PC-9 (cell line): ENCODE data around the gene SASH3. TPM values are rescaled to one million over a fixed set of nuclear protein-coding genes. Genes with fewer than 3 reads are reported as not detected.

ENCODE experiments used
- BruUV-seq: library from RNA; stranded (reverse); fragments of 400-500 nt; replicated peaks from 2 replicates; lab custom pipeline; 2021; lab: Mats Ljungman, UMichigan
- CTCF ChIA-PET: fragments of 300-600 bp; sonication (Branson Sonifier 250); formaldehyde crosslinking; loops from one replicate; lab custom pipeline; 2022; ENCODE audit warnings: antibody characterized with exemption; lab: Charles Lee
- POLR2A ChIA-PET: fragments of 300-600 bp; sonication (Branson Sonifier 250); formaldehyde crosslinking; loops from one replicate; lab custom pipeline; 2022; ENCODE audit warnings: antibody characterized with exemption; ENCODE audit not compliant: unreplicated experiment; lab: Charles Lee
- DNase-seq, 2 experiments: peaks; one replicate each; pipeline versions ENCODE4 v3.0.0 to v3.0.0-alpha.2; 2015 to 2022; ENCODE audit warnings: mixed read lengths in 1 of 2
- H2AFZ ChIP-seq: fragments of 200-600 bp; sonication (generic); 2 replicates; pipeline ENCODE4 v1.8.1; 2017; ENCODE audit warnings: antibody characterized with exemption
- H3F3A ChIP-seq: fragments of 200-600 bp; sonication (generic); 2 replicates; pipeline ENCODE4 v1.8.1; 2017; ENCODE audit warnings: antibody characterized with exemption, mild to moderate bottlenecking, low read depth; ENCODE audit not compliant: insufficient read depth
- H3K27ac ChIP-seq: fragments of 200-600 bp; sonication (generic); 2 replicates; pipeline ENCODE4 v1.6.1; 2016; ENCODE audit warnings: mixed run types
- H3K27me3 ChIP-seq: fragments of 200-600 bp; sonication (generic); 2 replicates; pipeline ENCODE4 v1.6.1; 2016; ENCODE audit warnings: low read depth, mixed run types; ENCODE audit not compliant: insufficient read depth
- H3K36me3 ChIP-seq: fragments of 200-600 bp; sonication (generic); 2 replicates; pipeline ENCODE4 v1.6.1; 2016; ENCODE audit warnings: low read depth, mixed run types
- H3K4me1 ChIP-seq: fragments of 200-600 bp; sonication (generic); replicated peaks from 2 replicates; pipeline ENCODE4 v1.6.1; 2016; ENCODE audit warnings: mixed run types; ENCODE audit not compliant: insufficient read depth
- H3K4me2 ChIP-seq: fragments of 200-600 bp; sonication (generic); 2 replicates; pipeline ENCODE4 v1.6.1; 2017; ENCODE audit warnings: mixed run types
- H3K4me3 ChIP-seq: fragments of 200-600 bp; sonication (generic); 2 replicates; pipeline ENCODE4 v1.6.1; 2016; ENCODE audit warnings: mixed run types
- H3K79me2 ChIP-seq: fragments of 200-600 bp; sonication (generic); 2 replicates; pipeline ENCODE4 v1.6.1; 2017; ENCODE audit warnings: low read depth, mixed run types
- H3K9me2 ChIP-seq: fragments of 200-600 bp; sonication (generic); 2 replicates; pipeline ENCODE4 v1.8.1; 2017; ENCODE audit warnings: mild to moderate bottlenecking; ENCODE audit not compliant: insufficient read depth
- H3K9me3 ChIP-seq: fragments of 200-600 bp; sonication (generic); 2 replicates; pipeline ENCODE4 v1.8.1; 2016; ENCODE audit warnings: low read depth; ENCODE audit not compliant: insufficient read depth
- H4K20me1 ChIP-seq: fragments of 200-600 bp; sonication (generic); 2 replicates; pipeline ENCODE4 v1.8.1; 2017; ENCODE audit not compliant: insufficient read depth
- CTCF ChIP-seq: fragments of 200-600 bp; sonication (generic); conservative IDR thresholded peaks from 2 replicates; pipeline ENCODE4 v1.6.1; 2017; ENCODE audit warnings: mixed run types, antibody characterized with exemption, mild to moderate bottlenecking, moderate library complexity
- EZH2 ChIP-seq: fragments of 200-600 bp; sonication (generic); IDR thresholded peaks from 2 replicates; pipeline ENCODE4 v1.8.0; 2017; ENCODE audit warnings: antibody characterized with exemption, low read depth
- intact Hi-C: fragments of 100-400 bp; cut with micrococcal nuclease; formaldehyde crosslinking; loops from one replicate; pipeline ENCODE4 v1.10.0; 2022; ENCODE audit not compliant: unreplicated experiment
- total RNA-seq: library from RNA; stranded (reverse); gene quantifications from 2 replicates; pipeline ENCODE4 v1.2.3, GENCODE V29; 2021

SASH3 gene
- total RNA-seq, 1 experiment from 2014 or later = not detected

GRCh38 chrX:129795584-129795983, 15.8 kb downstream of the SASH3 start:
- Histone ChIP-seq H3K9me2 (no peaks in the 10 kb centered on the region), H3K27me3 (no peaks in the 10 kb centered on the region), H4K20me1 (no peaks in the 10 kb centered on the region), H3K27ac (no peak overlapping the region), H2AFZ (no peak overlapping the region), H3K36me3 (no peaks in the 10 kb centered on the region), H3K79me2 (no peaks in the 10 kb centered on the region), H3K4me1 (no peaks in the 10 kb centered on the region), H3K4me3 (no peak overlapping the region), H3F3A (0 out of 2 replicates have a peak, but pooled peaks cover 8% of the 10 kb centered on the region), H3K9me3 (no peaks in the 10 kb centered on the region), H3K4me2 (no peak overlapping the region)
- CTCF ChIA-PET = no interaction called here
- no peak for DNase-seq
- TF ChIP-seq EZH2 (no peak), CTCF (no peak)
- intact Hi-C loops = no loop called here
- POLR2A ChIA-PET = interaction anchor here (0.6 kb wide), 1 partner anchor 100 kb away, joined by 6 read pairs; no protein-coding TSS in a partner anchor
- no TSS peak for BruUV-seq

- no peak overlapping the region for H3K4me3 ChIP-seq
- no TSS peak for BruUV-seq
- DNase-seq = no peak
- no peak overlapping the region for H2AFZ ChIP-seq
- H3K36me3 ChIP-seq = no peaks in the 10 kb centered on the region
- no peak overlapping the region for H3K4me2 ChIP-seq
- TF ChIP-seq EZH2 = no peak
- TF ChIP-seq CTCF = no peak
- H4K20me1 ChIP-seq = no peaks in the 10 kb centered on the region
- CTCF ChIA-PET = interaction anchor here (0.6 kb wide), 1 partner anchor 275 kb away, joined by 5 read pairs; no protein-coding TSS in a partner anchor
- intact Hi-C loops = no loop called here
- H3K4me1 ChIP-seq = no peaks in the 10 kb centered on the region
- no peaks in the 10 kb centered on the region for H3K9me3 ChIP-seq
- POLR2A ChIA-PET = no interaction called here
- H3F3A ChIP-seq = 0 out of 2 replicates have a peak, but pooled peaks cover 8% of the 10 kb centered on the region
- H3K79me2 ChIP-seq = no peaks in the 10 kb centered on the region
- no peak overlapping the region for H3K27ac ChIP-seq
- H3K9me2 ChIP-seq = no peaks in the 10 kb centered on the region
- H3K27me3 ChIP-seq = no peaks in the 10 kb centered on the region
These were observed 17.6 kb downstream of the SASH3 start for GRCh38 chrX:129797251-129797906.

DNA sequence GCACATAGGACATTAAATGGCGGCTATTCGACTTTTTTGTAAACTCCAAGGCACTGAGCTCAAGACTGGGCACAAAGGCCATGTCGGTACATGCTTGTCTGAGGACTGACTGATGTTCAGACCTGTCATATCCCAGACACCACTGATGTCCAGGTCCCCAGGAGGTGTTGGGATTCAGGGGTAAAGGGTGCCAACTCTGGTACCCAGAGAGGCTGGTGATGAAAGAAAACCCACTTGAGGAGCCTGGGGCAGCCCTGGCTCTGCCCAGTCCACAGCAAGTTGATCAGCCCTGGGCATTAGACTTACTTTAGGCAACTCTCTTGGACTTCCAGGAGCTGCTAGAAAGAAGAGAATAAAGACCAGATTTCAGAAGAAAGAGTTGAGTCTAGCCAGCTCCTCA, 18.7 kb downstream of the SASH3 start:
- no TSS peak for BruUV-seq
- Histone ChIP-seq H3F3A (0 out of 2 replicates have a peak, but pooled peaks cover 8% of the 10 kb centered on the region), H3K27ac (no peak overlapping the region), H3K36me3 (no peaks in the 10 kb centered on the region), H3K79me2 (no peaks in the 10 kb centered on the region), H3K27me3 (no peaks in the 10 kb centered on the region), H4K20me1 (no peaks in the 10 kb centered on the region), H2AFZ (no peak overlapping the region), H3K9me3 (no peaks in the 10 kb centered on the region), H3K4me1 (no peaks in the 10 kb centered on the region), H3K9me2 (no peaks in the 10 kb centered on the region), H3K4me3 (no peak overlapping the region), H3K4me2 (no peak overlapping the region)
- no peak for DNase-seq
- intact Hi-C loops = no loop called here
- ChIA-PET CTCF (no interaction called here), POLR2A (no interaction called here)
- no peak for TF ChIP-seq EZH2
- no peak for TF ChIP-seq CTCF
